ENCODE measurements around the gene KRT3. TPM values are rescaled to one million over a fixed set of nuclear protein-coding genes. Genes with fewer than 3 reads are reported as not detected.

Gene KRT3
- total and polyA plus RNA-seq, 4 donors = not detected

- Histone ChIP-seq H3K4me1 (ENCODE audit: control insufficient read depth in 4 of 4, insufficient read depth in 4 of 4, low read length in 3 of 4) (no peaks in the 10 kb centered on the region), H3K27me3 (ENCODE audit: control insufficient read depth in 4 of 4, insufficient read depth in 4 of 4, low read length in 3 of 4) (peaks cover 0 to 3% (median 0%) of the 10 kb centered on the region in 4 donors), H3K36me3 (ENCODE audit: control insufficient read depth in 4 of 4, insufficient read depth in 3 of 4, low read depth in 1 of 4, low read length in 3 of 4) (no peaks in the 10 kb centered on the region), H3K4me3 (ENCODE audit: low read depth in 1 of 3, low read length in 3 of 3) (no peak overlapping the region), H3K27ac (ENCODE audit: low read depth in 1 of 2, low read length in 2 of 2) (no peak overlapping the region), H3K9ac (ENCODE audit: low read depth in 1 of 2, low read length in 2 of 2) (no peak overlapping the region), H3K9me3 (ENCODE audit: control insufficient read depth in 4 of 4, low read length in 3 of 4) (no peaks in the 10 kb centered on the region)
- TF ChIP-seq ATF3 (IDR thresholded peaks at IDR 0.05) (no peak), SP1 (IDR thresholded peaks at IDR 0.05) (no peak), HNF4A (conservative IDR thresholded peaks at IDR 0.05) (no peak), EGR1 (IDR thresholded peaks at IDR 0.05; ENCODE audit: low read depth in 2 of 2) (no peak), RXRA (IDR thresholded peaks at IDR 0.05) (no peak), RAD21 (IDR thresholded peaks at IDR 0.05) (no peak), JUND (IDR thresholded peaks at IDR 0.05) (no peak), CTCF (IDR thresholded peaks at IDR 0.05; ENCODE audit: low read depth, low read length, missing input control) (no peak), YY1 (IDR thresholded peaks at IDR 0.05) (no peak)
- 79% methylated on average over 7 of the region's 7 CpGs for WGBS
- DNase-seq (ENCODE audit: low spot score) = no peak
These were observed 40.1 kb upstream of the KRT3 start for GRCh38 chr12:52836042-52836466.

DNA sequence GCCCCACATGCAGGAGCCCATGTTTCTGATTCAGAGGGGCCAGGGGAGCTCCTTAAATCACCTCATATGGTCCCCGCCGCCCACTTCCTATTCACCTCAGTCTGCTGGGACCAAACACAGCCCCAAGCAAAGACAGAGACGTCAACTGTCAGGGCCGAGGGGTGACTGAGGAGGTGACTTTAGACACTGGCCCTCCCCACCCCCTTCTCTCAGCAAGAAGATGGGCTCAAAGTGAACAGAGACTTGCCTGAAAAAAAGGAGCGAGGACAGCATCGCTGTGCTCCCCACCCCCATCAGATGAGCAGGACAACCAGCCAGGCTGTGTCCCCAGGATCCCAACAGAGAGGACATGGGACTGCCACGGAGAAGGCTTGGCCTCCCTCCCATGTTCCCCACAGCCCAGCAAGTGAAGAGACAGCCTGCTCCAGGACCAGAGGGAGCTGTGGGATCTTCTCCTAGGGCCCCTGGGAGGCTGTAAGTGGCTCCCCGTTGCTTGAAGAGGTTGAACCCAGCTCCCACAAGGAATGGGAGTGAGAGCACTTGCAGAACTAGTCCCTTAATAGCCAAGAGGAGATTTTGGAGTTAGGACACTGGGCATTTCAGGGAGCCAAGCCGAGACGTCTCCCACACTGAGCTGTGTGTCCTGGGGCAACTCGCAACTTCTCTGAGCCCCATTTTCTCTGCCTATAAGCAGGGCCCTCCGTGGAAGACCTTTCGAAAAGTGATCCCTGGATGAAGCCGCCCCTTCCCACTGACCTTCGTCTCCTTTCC lies 39.5 kb upstream of the KRT3 start:
- Histone ChIP-seq H3K9ac (ENCODE audit: low read depth in 1 of 2, low read length in 2 of 2) (no peak overlapping the region), H3K9me3 (ENCODE audit: control insufficient read depth in 4 of 4, low read length in 3 of 4) (no peaks in the 10 kb centered on the region), H3K27ac (ENCODE audit: low read depth in 1 of 2, low read length in 2 of 2) (no peak overlapping the region), H3K36me3 (ENCODE audit: control insufficient read depth in 4 of 4, insufficient read depth in 3 of 4, low read depth in 1 of 4, low read length in 3 of 4) (no peaks in the 10 kb centered on the region), H3K27me3 (ENCODE audit: control insufficient read depth in 4 of 4, insufficient read depth in 4 of 4, low read length in 3 of 4) (peaks cover 0 to 3% (median 0%) of the 10 kb centered on the region in 4 donors), H3K4me1 (ENCODE audit: control insufficient read depth in 4 of 4, insufficient read depth in 4 of 4, low read length in 3 of 4) (no peaks in the 10 kb centered on the region), H3K4me3 (ENCODE audit: low read depth in 1 of 3, low read length in 3 of 3) (no peak overlapping the region)
- TF ChIP-seq JUND (IDR thresholded peaks at IDR 0.05) = no peak
- TF ChIP-seq ATF3 (IDR thresholded peaks at IDR 0.05) = no peak
- TF ChIP-seq TAF1 (conservative IDR thresholded peaks at IDR 0.05) = no peak
- no peak for TF ChIP-seq SP1 (IDR thresholded peaks at IDR 0.05)
- TF ChIP-seq CTCF (IDR thresholded peaks at IDR 0.05; ENCODE audit: low read depth, low read length, missing input control) = no peak
- no peak for TF ChIP-seq EGR1 (IDR thresholded peaks at IDR 0.05; ENCODE audit: low read depth in 2 of 2)
- TF ChIP-seq HNF4G (IDR thresholded peaks at IDR 0.05) = no peak
- TF ChIP-seq YY1 (IDR thresholded peaks at IDR 0.05) = no peak
- TF ChIP-seq, protein P1, sequence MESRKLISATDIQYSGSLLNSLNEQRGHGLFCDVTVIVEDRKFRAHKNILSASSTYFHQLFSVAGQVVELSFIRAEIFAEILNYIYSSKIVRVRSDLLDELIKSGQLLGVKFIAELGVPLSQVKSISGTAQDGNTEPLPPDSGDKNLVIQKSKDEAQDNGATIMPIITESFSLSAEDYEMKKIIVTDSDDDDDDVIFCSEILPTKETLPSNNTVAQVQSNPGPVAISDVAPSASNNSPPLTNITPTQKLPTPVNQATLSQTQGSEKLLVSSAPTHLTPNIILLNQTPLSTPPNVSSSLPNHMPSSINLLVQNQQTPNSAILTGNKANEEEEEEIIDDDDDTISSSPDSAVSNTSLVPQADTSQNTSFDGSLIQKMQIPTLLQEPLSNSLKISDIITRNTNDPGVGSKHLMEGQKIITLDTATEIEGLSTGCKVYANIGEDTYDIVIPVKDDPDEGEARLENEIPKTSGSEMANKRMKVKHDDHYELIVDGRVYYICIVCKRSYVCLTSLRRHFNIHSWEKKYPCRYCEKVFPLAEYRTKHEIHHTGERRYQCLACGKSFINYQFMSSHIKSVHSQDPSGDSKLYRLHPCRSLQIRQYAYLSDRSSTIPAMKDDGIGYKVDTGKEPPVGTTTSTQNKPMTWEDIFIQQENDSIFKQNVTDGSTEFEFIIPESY (IDR thresholded peaks at IDR 0.05) = no peak
- TF ChIP-seq FOXA1 (IDR thresholded peaks at IDR 0.05) = no peak
- no peak for TF ChIP-seq RAD21 (IDR thresholded peaks at IDR 0.05)
- no peak for TF ChIP-seq NR2F2 (IDR thresholded peaks at IDR 0.05)
- TF ChIP-seq RXRA (IDR thresholded peaks at IDR 0.05) = no peak
- TF ChIP-seq MAX (IDR thresholded peaks at IDR 0.05) = no peak
- 85% methylated on average over 15 of the region's 15 CpGs for WGBS
- no peak for DNase-seq (ENCODE audit: low spot score)

Measured in liver (tissue), 9 donors.